Lower lobe of right lung (tissue), 2 donors: ENCODE results near the gene EFCAB6. TPM values are rescaled to one million over a fixed set of nuclear protein-coding genes. Genes with fewer than 3 reads are reported as not detected.

Experiments used
- ATAC-seq, 2 donors: fragments of 200-7000 bp; cut with Tn5 transposase; one replicate each; pipeline ENCODE4 v1.9.1; 2020 to 2022; ENCODE audit warnings: mild to moderate bottlenecking in 2 of 2, moderate library complexity in 2 of 2
- DNase-seq: peaks from one replicate; pipeline ENCODE4 v3.0.0-alpha.2; 2020
- H3K27ac ChIP-seq: fragments of 200-600 bp; one replicate; pipeline ENCODE4 v1.8.0; 2022
- H3K27me3 ChIP-seq: fragments of 200-600 bp; one replicate; pipeline ENCODE4 v1.8.0; 2022; ENCODE audit warnings: low read depth
- H3K36me3 ChIP-seq: fragments of 200-600 bp; one replicate; pipeline ENCODE4 v1.8.0; 2022; ENCODE audit warnings: mild to moderate bottlenecking
- H3K4me1 ChIP-seq: fragments of 200-600 bp; one replicate; pipeline ENCODE4 v1.8.0; 2022
- H3K4me3 ChIP-seq: fragments of 200-600 bp; one replicate; pipeline ENCODE4 v1.8.0; 2022; ENCODE audit warnings: mild to moderate bottlenecking
- H3K9me3 ChIP-seq: fragments of 200-600 bp; one replicate; pipeline ENCODE4 v1.8.0; 2022
- intact Hi-C: fragments of 100-400 bp; cut with DNase I; formaldehyde crosslinking; loops from one replicate; pipeline ENCODE4 v1.11.0; 2022
- total RNA-seq: library from RNA; stranded (reverse); fragmentation: NEBNext Ultra II Directional; extraction: Animal tissue kit (Norgen Biotek cat#: 25700); gene quantifications from one replicate; pipeline ENCODE4 v1.2.1, GENCODE V29; 2021
- TF ChIP-seq, protein P1 (sequence below): fragments of 200-600 bp; IDR thresholded peaks from one replicate; pipeline ENCODE4 v1.8.0; 2022; ENCODE audit warnings: antibody characterized with exemption, mild to moderate bottlenecking
- donor health status: DM: no; HTN: yes; CAD: no; lungs with severe emphysema.

EFCAB6 gene
- total RNA-seq, 1 donor from 2014 or later, result 5.8 TPM

GRCh38 chr22:43532301-43533155 lies 279.6 kb downstream of the EFCAB6 start:
- Histone ChIP-seq H3K4me3 (no peak overlapping the region), H3K27me3 (no peaks in the 10 kb centered on the region), H3K9me3 (no peaks in the 10 kb centered on the region), H3K36me3 (no peaks in the 10 kb centered on the region), H3K27ac (no peak overlapping the region), H3K4me1 (no peaks in the 10 kb centered on the region)
- TF ChIP-seq, protein P1, sequence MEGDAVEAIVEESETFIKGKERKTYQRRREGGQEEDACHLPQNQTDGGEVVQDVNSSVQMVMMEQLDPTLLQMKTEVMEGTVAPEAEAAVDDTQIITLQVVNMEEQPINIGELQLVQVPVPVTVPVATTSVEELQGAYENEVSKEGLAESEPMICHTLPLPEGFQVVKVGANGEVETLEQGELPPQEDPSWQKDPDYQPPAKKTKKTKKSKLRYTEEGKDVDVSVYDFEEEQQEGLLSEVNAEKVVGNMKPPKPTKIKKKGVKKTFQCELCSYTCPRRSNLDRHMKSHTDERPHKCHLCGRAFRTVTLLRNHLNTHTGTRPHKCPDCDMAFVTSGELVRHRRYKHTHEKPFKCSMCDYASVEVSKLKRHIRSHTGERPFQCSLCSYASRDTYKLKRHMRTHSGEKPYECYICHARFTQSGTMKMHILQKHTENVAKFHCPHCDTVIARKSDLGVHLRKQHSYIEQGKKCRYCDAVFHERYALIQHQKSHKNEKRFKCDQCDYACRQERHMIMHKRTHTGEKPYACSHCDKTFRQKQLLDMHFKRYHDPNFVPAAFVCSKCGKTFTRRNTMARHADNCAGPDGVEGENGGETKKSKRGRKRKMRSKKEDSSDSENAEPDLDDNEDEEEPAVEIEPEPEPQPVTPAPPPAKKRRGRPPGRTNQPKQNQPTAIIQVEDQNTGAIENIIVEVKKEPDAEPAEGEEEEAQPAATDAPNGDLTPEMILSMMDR, result no peak
- ATAC-seq (no peak), DNase-seq (no peak)
- intact Hi-C loops, result no loop called here

DNA sequence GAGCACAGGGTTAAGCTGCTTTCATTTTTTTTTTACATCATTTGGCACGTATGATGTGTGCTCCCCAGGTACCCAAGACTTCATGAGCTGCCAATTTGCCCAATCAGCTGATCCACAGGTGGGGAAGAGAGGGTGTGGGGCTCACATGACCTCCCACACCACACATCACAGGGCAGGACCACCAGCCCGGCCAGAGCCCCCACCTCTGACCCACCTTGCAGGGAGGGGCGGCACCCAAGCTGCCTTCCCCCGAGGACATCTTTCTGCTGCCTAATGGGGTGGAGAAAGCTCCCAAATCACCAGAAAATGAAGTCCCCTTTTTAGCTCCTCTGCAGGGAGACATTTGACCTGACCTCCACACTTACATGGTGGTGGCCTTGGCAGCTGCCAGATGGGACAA lies 280.5 kb downstream of the EFCAB6 start:
- no peak for DNase-seq
- Histone ChIP-seq H3K36me3 (no peaks in the 10 kb centered on the region), H3K4me3 (no peak overlapping the region), H3K27ac (no peak overlapping the region), H3K9me3 (no peaks in the 10 kb centered on the region), H3K27me3 (no peaks in the 10 kb centered on the region), H3K4me1 (no peaks in the 10 kb centered on the region)
- intact Hi-C loops, result no loop called here
- ATAC-seq, result no peak
- TF ChIP-seq, protein P1, result no peak

DNA sequence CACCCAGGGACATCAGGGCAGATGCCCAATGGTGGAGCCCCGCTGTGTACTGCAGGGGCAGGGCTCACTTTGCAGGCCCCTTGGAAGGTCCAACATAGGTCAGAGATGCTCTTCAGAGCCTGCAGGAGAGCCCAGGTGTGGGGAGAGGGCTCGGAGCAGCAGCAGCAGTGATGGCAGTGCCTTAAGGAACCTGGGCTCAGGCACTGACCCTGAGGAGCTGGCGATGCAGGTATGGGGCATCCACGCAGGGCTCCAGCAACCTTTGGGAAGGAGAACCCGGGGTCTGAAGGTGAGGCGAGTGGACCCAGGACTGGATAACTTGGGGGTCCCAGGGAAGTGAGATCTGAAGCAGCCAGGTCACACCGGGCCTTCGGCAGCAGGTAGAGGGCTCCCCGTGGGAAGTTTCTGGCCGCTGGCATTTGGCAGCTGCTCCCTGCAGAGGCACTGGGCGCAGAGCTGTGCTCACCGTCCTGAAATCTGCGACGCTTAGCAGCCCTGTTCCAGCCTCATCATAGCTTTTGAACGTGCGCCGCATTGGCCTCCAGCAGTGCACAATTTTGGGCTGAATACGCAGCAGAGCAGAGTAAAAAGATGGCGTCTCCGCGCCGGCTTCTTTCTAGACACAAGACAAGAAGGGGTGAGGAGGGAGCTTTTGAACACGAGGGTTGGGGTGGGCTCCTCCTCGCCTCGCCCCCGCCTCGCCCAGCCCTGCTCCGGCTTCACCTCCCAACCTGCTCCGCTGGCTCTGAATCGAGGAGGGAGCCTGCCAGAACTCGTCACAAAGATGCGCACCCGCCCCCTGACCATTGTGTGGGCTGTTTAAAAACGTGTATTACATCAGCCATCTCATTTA lies 281.5 kb downstream of the EFCAB6 start:
- Histone ChIP-seq H3K27me3 (no peaks in the 10 kb centered on the region), H3K4me1 (no peaks in the 10 kb centered on the region), H3K27ac (no peak overlapping the region), H3K9me3 (no peaks in the 10 kb centered on the region), H3K4me3 (no peak overlapping the region), H3K36me3 (no peaks in the 10 kb centered on the region)
- ATAC-seq (no peak), DNase-seq (no peak)
- intact Hi-C loops, result no loop called here
- TF ChIP-seq, protein P1, result no peak

DNA sequence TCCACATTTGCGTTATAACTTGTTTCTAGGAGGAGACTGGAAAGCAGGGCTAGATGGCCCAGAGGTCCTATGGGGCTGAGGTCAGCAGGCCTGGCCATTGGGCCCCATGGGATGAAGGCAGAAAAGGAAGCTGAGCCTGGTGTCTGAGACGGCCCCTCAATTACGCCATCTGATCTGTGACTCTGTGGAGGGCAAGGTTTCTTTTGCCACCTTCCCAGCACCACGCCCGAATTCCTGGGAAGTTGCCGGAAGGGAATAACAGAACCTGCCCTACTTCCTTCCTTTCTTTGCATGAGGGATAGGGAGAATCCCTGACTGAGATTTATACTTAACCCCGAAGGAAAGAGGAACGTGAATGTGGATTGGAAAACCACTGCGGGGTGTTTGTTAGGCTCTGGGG lies 282.2 kb downstream of the EFCAB6 start:
- H3K27ac ChIP-seq, result no peak overlapping the region
- intact Hi-C loops, result no loop called here
- ATAC-seq, result no peak
- H3K36me3 ChIP-seq, result no peaks in the 10 kb centered on the region
- DNase-seq, result no peak
- TF ChIP-seq, protein P1, result no peak
- H3K9me3 ChIP-seq, result no peaks in the 10 kb centered on the region
- H3K4me1 ChIP-seq, result no peaks in the 10 kb centered on the region
- H3K4me3 ChIP-seq, result no peak overlapping the region
- no peaks in the 10 kb centered on the region for H3K27me3 ChIP-seq

DNA sequence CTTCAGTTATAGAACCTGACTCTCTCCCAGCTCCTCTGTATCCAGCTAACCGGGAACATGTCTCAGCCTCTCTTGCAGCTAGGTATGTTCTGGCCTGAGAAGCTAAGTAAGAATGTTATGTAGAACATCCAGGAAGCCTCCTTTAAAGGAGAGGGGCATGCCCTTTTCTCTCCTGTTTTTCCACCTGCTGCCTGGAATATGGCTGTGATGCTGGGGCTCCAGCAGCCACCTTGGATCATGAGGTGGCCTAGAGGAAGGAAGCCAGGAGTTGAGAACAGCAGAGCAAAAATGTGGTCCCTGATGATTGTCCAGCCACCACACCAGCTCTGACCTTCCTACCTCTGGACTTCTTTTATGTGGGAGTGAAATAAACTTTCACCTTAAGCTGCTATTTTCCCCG lies 282.6 kb downstream of the EFCAB6 start:
- Histone ChIP-seq H3K4me1 (no peaks in the 10 kb centered on the region), H3K27me3 (no peaks in the 10 kb centered on the region), H3K9me3 (no peaks in the 10 kb centered on the region), H3K4me3 (no peak overlapping the region), H3K36me3 (no peaks in the 10 kb centered on the region), H3K27ac (no peak overlapping the region)
- no peak for ATAC-seq
- TF ChIP-seq, protein P1, result no peak
- intact Hi-C loops, result no loop called here
- DNase-seq, result no peak
